PC-9 (cell line): ENCODE results near the gene HMSD.

Experiments
- EZH2 ChIP-seq: fragments of 200-600 bp; sonication (generic); IDR thresholded peaks from 2 replicates; pipeline ENCODE4 v1.8.0; 2017; ENCODE audit warnings: antibody characterized with exemption, low read depth
- TF ChIP-seq, protein P1 (sequence below): fragments of 200-600 bp; sonication (generic); conservative IDR thresholded peaks from 2 replicates; pipeline ENCODE4 v1.6.1; 2017; ENCODE audit warnings: mixed run types, antibody characterized with exemption, mild to moderate bottlenecking, moderate library complexity

GRCh38 chr18:63997041-63997440 lies 47.9 kb downstream of the HMSD start:
- TF ChIP-seq, protein P1, sequence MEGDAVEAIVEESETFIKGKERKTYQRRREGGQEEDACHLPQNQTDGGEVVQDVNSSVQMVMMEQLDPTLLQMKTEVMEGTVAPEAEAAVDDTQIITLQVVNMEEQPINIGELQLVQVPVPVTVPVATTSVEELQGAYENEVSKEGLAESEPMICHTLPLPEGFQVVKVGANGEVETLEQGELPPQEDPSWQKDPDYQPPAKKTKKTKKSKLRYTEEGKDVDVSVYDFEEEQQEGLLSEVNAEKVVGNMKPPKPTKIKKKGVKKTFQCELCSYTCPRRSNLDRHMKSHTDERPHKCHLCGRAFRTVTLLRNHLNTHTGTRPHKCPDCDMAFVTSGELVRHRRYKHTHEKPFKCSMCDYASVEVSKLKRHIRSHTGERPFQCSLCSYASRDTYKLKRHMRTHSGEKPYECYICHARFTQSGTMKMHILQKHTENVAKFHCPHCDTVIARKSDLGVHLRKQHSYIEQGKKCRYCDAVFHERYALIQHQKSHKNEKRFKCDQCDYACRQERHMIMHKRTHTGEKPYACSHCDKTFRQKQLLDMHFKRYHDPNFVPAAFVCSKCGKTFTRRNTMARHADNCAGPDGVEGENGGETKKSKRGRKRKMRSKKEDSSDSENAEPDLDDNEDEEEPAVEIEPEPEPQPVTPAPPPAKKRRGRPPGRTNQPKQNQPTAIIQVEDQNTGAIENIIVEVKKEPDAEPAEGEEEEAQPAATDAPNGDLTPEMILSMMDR: no peak
- TF ChIP-seq EZH2: no peak
